ENCODE data around the gene KIF4B.

The KIF4B gene

DNA sequence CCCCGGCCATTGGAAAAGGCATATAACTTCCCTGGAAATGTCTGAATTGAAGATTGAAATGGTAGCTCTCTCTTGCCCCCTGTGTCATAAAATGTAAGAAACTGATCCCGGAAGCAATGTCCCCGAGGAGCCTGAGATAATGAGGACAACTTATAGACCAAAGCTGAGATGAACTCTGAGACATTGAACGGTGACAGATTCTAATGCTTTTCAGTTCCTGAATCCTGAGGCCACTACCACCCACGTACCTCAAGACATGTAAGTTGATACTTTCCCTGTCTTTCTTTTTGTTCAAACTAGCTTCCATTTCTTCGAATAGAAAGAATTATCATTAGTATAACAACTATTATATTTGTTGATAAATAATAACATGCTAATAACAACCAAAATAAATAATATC, 51.0 kb downstream of the KIF4B start:
- DNase-seq = no peak

- DNase-seq = no peak
Measured at GRCh38 chr5:155066886-155067595, 53.5 kb downstream of the KIF4B start.
